ENCODE data around the gene METRNL.

Gene METRNL

GRCh38 chr17:83076938-83077337 is 2.5 kb upstream of the METRNL start:
- peaks cover 20 to 24% of the 10 kb centered on the region in 2 donors for H3K27me3 Mint-ChIP-seq
- H3K4me1 Mint-ChIP-seq: peaks cover 17 to 20% of the 10 kb centered on the region in 2 donors
- ATAC-seq (replicated peaks) (no peak), DNase-seq (no peak)
- peaks cover 3 to 4% of the 10 kb centered on the region in 2 donors for H3K36me3 Mint-ChIP-seq
- H3K4me3 Mint-ChIP-seq: no peak overlapping the region
- H3K9me3 Mint-ChIP-seq: no peaks in the 10 kb centered on the region
- H3K27ac Mint-ChIP-seq: no peak overlapping the region

DNA sequence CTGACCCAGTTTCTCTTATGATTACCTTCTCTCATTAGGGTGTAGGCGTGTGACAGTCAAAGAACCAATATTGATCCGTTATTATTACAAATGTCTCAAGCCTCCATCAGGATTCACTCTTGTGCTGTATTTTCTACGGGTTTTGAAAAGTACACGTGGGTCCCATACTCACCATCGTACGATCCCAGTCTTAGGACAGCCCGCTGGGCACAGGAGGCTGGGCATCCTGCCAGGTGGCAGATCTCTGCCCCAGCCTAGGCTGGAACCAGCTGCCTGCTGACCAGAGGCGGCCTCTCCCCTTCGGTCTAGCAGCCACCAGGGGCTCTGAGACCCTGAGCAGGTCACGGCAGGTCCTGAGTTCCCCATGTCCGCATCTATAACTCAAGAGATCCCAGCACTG is 2.0 kb upstream of the METRNL start:
- DNase-seq (no peak), ATAC-seq (replicated peaks) (no peak)

GRCh38 chr17:83077939-83078338 is 1.5 kb upstream of the METRNL start:
- Mint-ChIP-seq H3K27ac (no peak overlapping the region), H3K4me3 (peak overlapping the region; percentile 8 to 21), H3K9me3 (no peaks in the 10 kb centered on the region), H3K36me3 (peaks cover 5 to 13% of the 10 kb centered on the region in 2 donors), H3K27me3 (peaks cover 16 to 24% of the 10 kb centered on the region in 2 donors), H3K4me1 (peaks cover 24 to 26% of the 10 kb centered on the region in 2 donors)
- no peak for ATAC-seq (replicated peaks)
- DNase-seq: no peak

More for the DNA sequence above, 2.0 kb upstream of the METRNL start:
- H3K27me3 Mint-ChIP-seq: peaks cover 16 to 24% of the 10 kb centered on the region in 2 donors
- H3K27ac Mint-ChIP-seq: no peak overlapping the region
- peaks cover 18 to 21% of the 10 kb centered on the region in 2 donors for H3K4me1 Mint-ChIP-seq
- peak overlapping the region in 1 of 2 donors; percentile 8 for H3K4me3 Mint-ChIP-seq
- H3K36me3 Mint-ChIP-seq: peaks cover 5 to 8% of the 10 kb centered on the region in 2 donors
- no peaks in the 10 kb centered on the region for H3K9me3 Mint-ChIP-seq

- H3K9me3 Mint-ChIP-seq: no peaks in the 10 kb centered on the region
- H3K4me3 Mint-ChIP-seq: peak overlapping the region; percentile 59 to 64
- ATAC-seq (replicated peaks) (no peak), DNase-seq (no peak)
- H3K36me3 Mint-ChIP-seq: peaks cover 5 to 17% of the 10 kb centered on the region in 2 donors
- H3K27ac Mint-ChIP-seq: no peak overlapping the region
- peaks cover 27 to 33% of the 10 kb centered on the region in 2 donors for H3K4me1 Mint-ChIP-seq
- H3K27me3 Mint-ChIP-seq: peaks cover 16 to 18% of the 10 kb centered on the region in 2 donors
Measured at GRCh38 chr17:83078378-83079351, 744 bp upstream of the METRNL start.

DNA sequence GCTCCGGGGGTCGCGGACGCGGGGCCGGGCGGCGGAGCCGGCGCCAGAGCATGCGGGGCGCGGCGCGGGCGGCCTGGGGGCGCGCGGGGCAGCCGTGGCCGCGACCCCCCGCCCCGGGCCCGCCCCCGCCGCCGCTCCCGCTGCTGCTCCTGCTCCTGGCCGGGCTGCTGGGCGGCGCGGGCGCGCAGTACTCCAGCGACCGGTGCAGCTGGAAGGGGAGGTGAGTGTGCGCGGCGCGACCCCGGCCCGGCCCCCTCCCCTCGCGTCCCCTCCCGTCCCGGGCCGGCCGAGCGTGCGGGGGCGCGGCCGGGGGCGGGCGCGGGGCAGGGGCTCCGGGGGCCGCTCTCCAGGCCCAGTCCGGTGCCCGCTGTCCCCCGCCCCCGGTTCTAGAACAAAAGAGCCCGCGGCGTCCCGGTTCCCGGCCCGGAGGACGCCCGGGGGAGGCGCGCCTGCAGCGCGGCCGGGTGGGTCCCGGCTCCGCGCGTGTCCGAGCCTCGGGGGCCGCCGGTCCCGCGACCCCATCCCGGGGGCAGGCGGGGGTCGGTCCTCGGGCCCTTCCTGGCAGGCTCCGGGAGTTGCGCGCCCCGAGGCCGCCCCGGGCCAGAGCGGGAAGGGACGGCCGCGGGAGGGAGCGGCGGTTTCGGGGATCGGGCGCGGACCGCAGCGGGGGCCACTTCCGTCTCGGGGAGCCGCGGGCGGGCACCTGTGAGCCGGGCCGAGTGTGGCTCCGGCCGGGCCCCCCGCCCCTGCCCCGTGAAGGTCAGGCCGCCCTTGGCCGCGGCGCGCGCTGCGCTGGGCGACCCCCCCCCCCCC is 563 bp downstream of the METRNL start:
- Mint-ChIP-seq H3K9me3 (no peaks in the 10 kb centered on the region), H3K4me1 (peaks cover 30 to 43% of the 10 kb centered on the region in 2 donors), H3K4me3 (no peak overlapping the region), H3K27me3 (peaks cover 16 to 18% of the 10 kb centered on the region in 2 donors), H3K36me3 (peaks cover 11 to 25% of the 10 kb centered on the region in 2 donors), H3K27ac (no peak overlapping the region)
- peak; percentile 5 to 12 for ATAC-seq (replicated peaks)
- DNase-seq: no peak

GRCh38 chr17:83080579-83080857 is 1.1 kb downstream of the METRNL start:
- H3K36me3 Mint-ChIP-seq: peaks cover 16 to 26% of the 10 kb centered on the region in 2 donors
- DNase-seq: no peak
- peaks cover 30 to 47% of the 10 kb centered on the region in 2 donors for H3K4me1 Mint-ChIP-seq

DNA sequence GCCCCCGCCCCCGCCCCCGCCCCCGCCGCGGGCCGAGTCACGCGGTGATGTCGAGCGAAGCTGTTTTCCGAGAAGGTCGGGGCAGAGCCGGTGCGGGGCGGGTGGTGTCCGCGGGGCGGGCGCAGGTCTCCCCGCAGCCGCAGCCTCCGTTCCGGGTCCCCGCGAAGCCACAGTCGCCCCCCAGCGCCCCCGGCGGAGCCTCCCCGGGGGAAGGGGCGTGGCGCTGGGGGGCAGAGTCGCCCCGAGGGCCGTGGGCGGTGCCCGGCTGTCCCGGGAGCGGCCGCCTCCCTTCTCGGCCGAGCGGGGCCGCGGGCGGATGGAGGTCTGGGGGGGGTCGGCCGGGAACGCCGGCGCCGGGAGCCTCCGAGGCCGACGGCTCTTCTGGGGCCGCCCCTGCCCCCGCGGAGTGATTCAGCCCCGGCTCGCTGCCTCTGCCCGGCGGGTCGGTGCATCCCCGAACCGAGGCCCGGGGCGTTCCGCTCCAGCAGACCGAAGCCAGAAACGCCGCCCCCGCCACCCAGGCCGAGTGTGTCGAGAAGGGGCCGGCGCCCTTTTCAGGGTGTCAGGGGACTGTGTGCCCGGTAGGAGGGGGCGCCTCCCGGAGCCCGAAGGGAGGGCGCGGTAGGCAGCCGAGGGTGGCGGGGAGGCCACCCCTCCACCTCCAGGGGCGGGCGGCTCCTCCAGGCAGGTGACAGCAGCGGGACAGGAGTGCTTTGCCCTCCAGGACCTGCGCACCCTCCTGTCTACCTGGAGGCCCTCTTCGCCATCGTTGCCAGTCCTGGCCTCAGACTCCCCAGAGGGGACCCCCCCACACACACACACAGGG is 1.7 kb downstream of the METRNL start:
- Mint-ChIP-seq H3K4me1 (peaks cover 32 to 52% of the 10 kb centered on the region in 2 donors), H3K27ac (peak overlapping the region; percentile 93), H3K4me3 (peak overlapping the region; percentile 75 to 81), H3K27me3 (peaks cover 12% of the 10 kb centered on the region in 2 donors), H3K36me3 (peaks cover 20 to 31% of the 10 kb centered on the region in 2 donors), H3K9me3 (no peaks in the 10 kb centered on the region)
- ATAC-seq (replicated peaks) (peak; percentile 44 to 50), DNase-seq (peak; percentile 69)

More at GRCh38 chr17:83080579-83080857, 1.1 kb downstream of the METRNL start:
- H3K27me3 Mint-ChIP-seq: peaks cover 12 to 13% of the 10 kb centered on the region in 2 donors
- no peak overlapping the region for H3K4me3 Mint-ChIP-seq
- H3K27ac Mint-ChIP-seq: no peak overlapping the region
- ATAC-seq (replicated peaks): peak; percentile 23 to 27
- no peaks in the 10 kb centered on the region for H3K9me3 Mint-ChIP-seq

DNA sequence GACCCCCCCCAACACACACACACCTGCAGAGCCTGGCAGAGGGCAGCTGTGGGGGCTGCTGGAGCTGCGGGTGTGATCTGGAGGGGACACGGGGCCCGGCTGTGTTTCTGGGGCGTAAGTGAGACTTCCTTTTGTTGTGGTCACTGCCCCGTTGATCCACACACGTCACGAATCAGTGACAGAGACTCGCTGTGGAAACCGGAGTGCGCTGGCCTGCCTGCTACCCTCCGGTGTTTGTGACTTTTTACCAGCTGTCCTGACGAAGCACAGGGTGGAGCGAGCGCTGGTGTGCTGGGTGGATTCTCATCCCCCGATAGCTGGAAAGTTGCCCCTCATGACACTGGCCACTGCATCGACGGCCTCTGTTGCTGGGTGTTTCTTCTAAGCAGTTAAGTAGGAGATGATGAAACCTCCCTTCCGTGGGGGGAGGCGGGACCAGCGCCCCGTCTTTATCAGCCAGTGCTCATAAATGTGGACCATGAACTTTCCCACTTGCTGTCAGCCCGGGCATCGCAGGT is 2.3 kb downstream of the METRNL start:
- Mint-ChIP-seq H3K9me3 (no peaks in the 10 kb centered on the region), H3K27ac (peak overlapping the region; percentile 93), H3K4me3 (peak overlapping the region; percentile 75 to 81), H3K27me3 (peaks cover 6 to 12% of the 10 kb centered on the region in 2 donors), H3K4me1 (peaks cover 34 to 59% of the 10 kb centered on the region in 2 donors), H3K36me3 (peaks cover 24 to 37% of the 10 kb centered on the region in 2 donors)
- DNase-seq (peak; percentile 43), ATAC-seq (replicated peaks) (peak; percentile 27 to 50)

- Mint-ChIP-seq H3K27ac (peak overlapping the region; percentile 77), H3K4me3 (peak overlapping the region; percentile 75 to 81), H3K9me3 (no peaks in the 10 kb centered on the region), H3K27me3 (peaks cover 6 to 7% of the 10 kb centered on the region in 2 donors), H3K36me3 (peaks cover 24 to 37% of the 10 kb centered on the region in 2 donors), H3K4me1 (peaks cover 30 to 54% of the 10 kb centered on the region in 2 donors)
- no peak for DNase-seq
- ATAC-seq (replicated peaks): no peak
Measured at GRCh38 chr17:83082424-83082823, 3.0 kb downstream of the METRNL start.

DNA sequence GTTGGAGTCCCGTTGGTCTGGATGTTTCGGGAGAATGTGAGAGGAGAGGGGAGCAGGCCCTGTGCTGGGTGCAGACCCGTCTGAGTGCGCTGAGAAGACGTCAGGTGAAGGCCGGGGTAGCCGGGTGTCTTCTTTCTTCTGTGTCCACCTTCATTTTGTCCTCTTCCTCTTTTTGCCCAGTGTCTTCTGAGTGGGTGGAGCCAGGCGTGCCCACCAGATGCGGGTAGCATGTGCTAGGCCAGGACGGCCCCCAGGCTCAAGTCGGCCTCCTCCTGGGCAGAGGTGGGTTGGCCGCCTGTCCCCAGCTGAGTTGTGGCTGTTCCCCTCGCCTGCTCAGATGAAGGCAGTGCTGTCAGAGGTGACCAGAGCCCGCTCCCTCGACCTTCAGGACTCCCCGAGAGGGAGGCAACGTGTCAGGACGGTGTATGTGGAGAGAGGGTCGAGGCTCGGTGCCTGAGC is 3.5 kb downstream of the METRNL start:
- ATAC-seq (replicated peaks): no peak
- Mint-ChIP-seq H3K4me1 (peaks cover 29 to 52% of the 10 kb centered on the region in 2 donors), H3K4me3 (peak overlapping the region; percentile 22 to 75), H3K27ac (peak overlapping the region; percentile 39), H3K27me3 (peaks cover 2 to 6% of the 10 kb centered on the region in 2 donors), H3K9me3 (no peaks in the 10 kb centered on the region), H3K36me3 (peaks cover 27 to 40% of the 10 kb centered on the region in 2 donors)
- DNase-seq: no peak

- Mint-ChIP-seq H3K27me3 (no peaks in the 10 kb centered on the region), H3K36me3 (peaks cover 27 to 40% of the 10 kb centered on the region in 2 donors), H3K9me3 (no peaks in the 10 kb centered on the region), H3K27ac (peak overlapping the region; percentile 25), H3K4me3 (peak overlapping the region in 1 of 2 donors; percentile 75), H3K4me1 (peaks cover 29 to 52% of the 10 kb centered on the region in 2 donors)
- no peak for DNase-seq
- no peak for ATAC-seq (replicated peaks)
Measured at GRCh38 chr17:83083368-83084201, 4.2 kb downstream of the METRNL start.

GRCh38 chr17:83084214-83084613 is 4.8 kb downstream of the METRNL start:
- H3K9me3 Mint-ChIP-seq: no peaks in the 10 kb centered on the region
- ATAC-seq (replicated peaks) (no peak), DNase-seq (no peak)
- no peak overlapping the region for H3K4me3 Mint-ChIP-seq
- no peak overlapping the region for H3K27ac Mint-ChIP-seq
- peaks cover 29 to 52% of the 10 kb centered on the region in 2 donors for H3K4me1 Mint-ChIP-seq
- H3K36me3 Mint-ChIP-seq: peaks cover 27 to 42% of the 10 kb centered on the region in 2 donors
- H3K27me3 Mint-ChIP-seq: no peaks in the 10 kb centered on the region

Measured in stimulated activated naive B cell treated with anti-CD40 and anti-IgM and Interleukin-4, amounts not matched to agents 10 μg/mL and 1 μg/mL and 100 μg/mL, for 72 hours (primary cell).